ENCODE results near the gene PAGE3.

DNA sequence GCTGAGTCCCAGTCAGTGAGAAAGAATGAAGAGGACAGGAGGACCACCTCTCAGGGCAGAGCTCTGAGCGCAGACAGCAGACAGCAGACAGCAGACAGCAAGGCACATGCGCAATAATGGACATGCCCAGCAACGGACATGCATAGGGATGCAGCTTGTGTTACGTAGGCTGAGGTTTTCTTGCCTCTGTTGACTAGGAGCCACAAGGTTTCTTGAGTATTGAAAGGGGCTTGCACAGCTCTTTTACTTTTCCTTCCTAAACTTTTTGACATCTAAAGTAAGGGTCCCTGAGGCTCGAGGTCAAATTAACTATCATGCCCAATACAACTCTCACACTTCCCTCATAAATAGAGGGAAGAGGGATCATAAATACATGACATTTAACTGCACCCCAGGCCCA lies at the start of gene PAGE3:
- TF ChIP-seq, protein P1, sequence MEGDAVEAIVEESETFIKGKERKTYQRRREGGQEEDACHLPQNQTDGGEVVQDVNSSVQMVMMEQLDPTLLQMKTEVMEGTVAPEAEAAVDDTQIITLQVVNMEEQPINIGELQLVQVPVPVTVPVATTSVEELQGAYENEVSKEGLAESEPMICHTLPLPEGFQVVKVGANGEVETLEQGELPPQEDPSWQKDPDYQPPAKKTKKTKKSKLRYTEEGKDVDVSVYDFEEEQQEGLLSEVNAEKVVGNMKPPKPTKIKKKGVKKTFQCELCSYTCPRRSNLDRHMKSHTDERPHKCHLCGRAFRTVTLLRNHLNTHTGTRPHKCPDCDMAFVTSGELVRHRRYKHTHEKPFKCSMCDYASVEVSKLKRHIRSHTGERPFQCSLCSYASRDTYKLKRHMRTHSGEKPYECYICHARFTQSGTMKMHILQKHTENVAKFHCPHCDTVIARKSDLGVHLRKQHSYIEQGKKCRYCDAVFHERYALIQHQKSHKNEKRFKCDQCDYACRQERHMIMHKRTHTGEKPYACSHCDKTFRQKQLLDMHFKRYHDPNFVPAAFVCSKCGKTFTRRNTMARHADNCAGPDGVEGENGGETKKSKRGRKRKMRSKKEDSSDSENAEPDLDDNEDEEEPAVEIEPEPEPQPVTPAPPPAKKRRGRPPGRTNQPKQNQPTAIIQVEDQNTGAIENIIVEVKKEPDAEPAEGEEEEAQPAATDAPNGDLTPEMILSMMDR (conservative IDR thresholded peaks at IDR 0.05; ENCODE audit: low read depth, low read length), result no peak
- TF ChIP-seq FOS (IDR thresholded peaks at IDR 0.05; ENCODE audit: low read depth, low read length), result no peak
- no peak for TF ChIP-seq ELK1 (IDR thresholded peaks at IDR 0.05; ENCODE audit: borderline replicate concordance, low read depth, low read length)
- TF ChIP-seq NFE2L2 (IDR thresholded peaks at IDR 0.05; ENCODE audit: low read depth, low read length), result no peak
- TF ChIP-seq POLR2A (IDR thresholded peaks at IDR 0.05; ENCODE audit: low read depth, low read length), result no peak
- no peak for TF ChIP-seq RCOR1 (IDR thresholded peaks at IDR 0.05; ENCODE audit: insufficient replicate concordance, low read length)
- TF ChIP-seq, protein P2, sequence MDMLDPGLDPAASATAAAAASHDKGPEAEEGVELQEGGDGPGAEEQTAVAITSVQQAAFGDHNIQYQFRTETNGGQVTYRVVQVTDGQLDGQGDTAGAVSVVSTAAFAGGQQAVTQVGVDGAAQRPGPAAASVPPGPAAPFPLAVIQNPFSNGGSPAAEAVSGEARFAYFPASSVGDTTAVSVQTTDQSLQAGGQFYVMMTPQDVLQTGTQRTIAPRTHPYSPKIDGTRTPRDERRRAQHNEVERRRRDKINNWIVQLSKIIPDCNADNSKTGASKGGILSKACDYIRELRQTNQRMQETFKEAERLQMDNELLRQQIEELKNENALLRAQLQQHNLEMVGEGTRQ (IDR thresholded peaks at IDR 0.05; ENCODE audit: low read depth, low read length), result no peak
- no peak for TF ChIP-seq SMC3 (IDR thresholded peaks at IDR 0.05; ENCODE audit: low read depth, low read length)
- no peak for TF ChIP-seq RFX5 (IDR thresholded peaks at IDR 0.05; ENCODE audit: low read depth, low read length)
